Activated CD4-positive, alpha-beta T cell treated with anti-CD3 and anti-CD28 coated beads, Interleukin-2, amount 50 U/mL, for 16 hours (primary cell): Measurements from ENCODE around the gene MLYCD.

ENCODE experiments used
- DNase-seq: peaks from one replicate; pipeline ENCODE4 v3.0.0-alpha.2; 2020

Gene MLYCD

DNA sequence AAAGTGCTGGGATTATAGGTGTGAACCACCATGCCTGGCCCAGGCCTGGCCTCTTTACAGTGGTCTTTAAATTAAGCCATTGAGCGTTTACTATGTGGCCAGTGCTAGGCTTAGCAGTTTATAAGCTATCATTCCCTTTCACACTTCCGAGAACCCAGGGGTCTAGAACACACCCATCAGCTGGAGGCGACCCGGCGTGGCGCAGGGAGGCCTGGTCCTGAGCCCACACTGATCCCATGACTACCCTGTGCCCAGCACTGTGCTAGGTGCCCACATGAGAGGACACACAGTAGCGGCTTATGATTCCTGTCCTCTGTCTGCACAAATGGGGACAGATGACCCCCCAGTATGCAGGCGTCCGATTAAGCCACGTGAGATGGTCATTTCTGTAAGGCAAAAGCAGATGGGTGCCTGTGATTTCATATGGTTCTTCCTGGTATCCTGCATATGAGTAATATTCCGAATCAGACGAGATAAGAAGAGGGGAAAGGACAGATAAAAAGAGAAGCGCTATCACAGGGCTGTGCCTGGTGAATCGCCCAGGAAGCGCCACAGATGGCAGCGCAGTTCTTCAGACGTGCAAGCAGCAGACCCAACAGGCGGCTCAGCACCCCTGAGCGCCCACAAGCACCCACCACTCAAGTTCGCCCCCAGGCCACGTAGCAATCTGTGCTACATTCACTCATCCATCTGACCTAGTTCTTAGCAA, 59.4 kb downstream of the MLYCD start:
- no peak for DNase-seq

DNA sequence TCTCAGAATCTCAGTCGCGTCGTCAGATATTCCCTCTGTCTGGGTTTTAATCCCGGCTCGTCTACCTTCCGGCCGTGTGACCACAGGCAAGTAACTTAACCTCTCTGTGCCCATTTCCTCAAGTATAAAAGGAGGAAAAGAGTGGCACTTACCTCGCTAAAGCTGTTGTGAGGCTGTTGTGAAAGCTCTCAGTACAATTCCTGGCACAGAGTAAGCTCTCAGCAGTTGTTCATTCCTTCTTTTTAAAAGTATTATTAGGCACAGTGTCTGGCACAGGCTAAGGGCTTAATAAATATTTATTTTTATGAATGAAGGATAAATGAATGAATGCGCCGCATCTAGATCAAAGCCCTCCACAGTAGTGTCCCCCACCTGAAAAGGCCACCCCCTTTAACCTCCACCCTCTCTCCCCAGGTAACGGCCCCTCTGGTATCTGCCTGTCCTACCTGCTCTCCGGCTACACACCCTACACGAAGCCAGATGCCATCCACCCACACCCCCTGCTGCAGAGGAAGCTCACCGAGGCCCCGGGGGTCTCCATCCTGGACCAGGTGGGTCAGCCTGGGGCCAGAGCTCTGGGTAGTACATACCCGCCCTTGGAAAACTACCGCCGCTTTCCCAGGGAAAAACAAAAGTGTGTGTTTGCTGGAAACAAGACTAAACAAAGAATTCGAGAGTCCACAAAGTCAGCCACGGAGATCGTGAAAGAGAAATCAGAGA, 60.1 kb downstream of the MLYCD start:
- DNase-seq: no peak

DNA sequence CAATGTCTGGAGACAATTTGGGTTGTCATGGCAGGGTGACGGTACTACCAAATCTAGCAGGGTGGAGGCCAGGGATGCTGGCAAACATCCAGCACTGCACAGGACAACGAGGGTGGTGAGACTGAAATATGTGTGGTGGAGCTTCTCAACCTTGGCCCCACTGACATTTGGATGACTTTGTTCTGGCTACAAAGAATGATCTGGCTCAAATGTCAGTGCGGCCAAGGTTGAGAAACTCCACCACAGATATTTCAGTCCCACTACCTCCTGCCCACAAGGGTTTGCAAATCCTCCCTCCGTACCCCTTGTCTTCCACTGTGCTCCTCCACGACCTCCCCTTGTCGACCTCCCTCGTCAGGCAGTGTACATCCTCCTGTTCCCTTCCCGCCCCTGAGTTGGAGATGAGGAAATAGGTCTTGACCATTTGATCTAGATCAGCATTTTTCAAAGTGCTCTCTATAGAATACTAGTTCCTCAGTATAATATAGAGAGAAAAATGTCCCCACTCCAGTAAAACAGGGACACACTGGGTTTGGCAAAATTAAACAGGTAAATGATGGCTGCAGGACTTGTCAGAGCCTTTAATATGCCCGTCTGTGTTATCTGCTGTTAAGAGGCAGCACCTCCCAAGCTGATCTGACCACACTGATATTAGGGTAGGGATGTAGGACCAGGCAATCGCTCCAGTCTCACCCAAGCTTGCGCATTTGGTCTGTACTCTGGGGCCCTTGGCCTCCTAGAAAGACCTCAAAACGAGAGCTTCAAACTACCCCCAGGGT, 60.9 kb downstream of the MLYCD start:
- no peak for DNase-seq

DNA sequence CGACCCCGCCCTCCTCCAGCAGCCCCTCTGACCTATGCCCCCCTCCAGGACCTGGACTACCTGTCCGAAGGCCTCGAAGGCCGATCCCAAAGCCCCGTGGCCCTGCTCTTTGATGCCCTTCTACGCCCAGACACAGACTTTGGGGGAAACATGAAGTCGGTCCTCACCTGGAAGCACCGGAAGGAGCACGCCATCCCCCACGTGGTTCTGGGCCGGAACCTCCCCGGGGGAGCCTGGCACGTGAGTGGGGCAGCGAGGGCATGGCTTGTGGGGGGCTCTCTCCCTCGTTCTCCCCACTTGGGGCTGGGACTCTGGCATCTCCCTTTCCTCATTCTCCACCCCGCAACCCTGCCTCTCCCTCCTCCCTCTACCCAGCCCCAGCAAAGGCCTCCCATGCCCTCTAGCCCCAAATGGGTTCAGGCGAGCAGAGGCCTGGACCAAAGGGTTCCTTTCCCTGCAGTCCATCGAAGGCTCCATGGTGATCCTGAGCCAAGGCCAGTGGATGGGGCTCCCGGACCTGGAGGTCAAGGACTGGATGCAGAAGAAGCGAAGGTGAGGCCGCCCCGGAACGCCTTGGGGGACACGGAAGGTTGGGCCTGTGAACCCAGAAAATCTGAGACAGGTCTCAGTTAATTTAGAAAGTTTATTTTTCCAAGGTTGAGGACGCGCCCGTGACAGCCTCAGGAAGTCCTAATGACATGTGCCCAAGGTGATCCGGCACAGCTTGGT, 61.8 kb downstream of the MLYCD start:
- no peak for DNase-seq

DNA sequence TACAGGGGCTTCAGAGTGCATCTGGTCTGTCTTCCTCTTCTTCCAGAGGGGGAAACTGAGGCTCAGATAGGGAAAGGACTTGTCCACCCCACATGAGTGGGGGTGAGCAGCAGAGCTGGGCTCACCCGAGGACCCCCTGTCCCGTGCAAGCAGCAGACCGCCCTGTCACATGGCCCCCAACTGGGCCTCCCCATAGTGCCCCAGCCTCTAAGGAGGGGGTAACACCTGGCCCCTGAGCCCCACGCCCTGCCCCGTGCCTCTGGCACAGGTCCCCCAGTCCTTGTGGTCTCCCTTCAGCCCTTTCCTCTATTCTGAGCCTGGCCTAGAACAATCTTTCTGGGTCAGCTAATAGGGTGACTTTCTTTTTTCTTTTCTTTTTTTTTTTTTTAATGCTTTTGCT, 62.7 kb downstream of the MLYCD start:
- DNase-seq: no peak

DNA sequence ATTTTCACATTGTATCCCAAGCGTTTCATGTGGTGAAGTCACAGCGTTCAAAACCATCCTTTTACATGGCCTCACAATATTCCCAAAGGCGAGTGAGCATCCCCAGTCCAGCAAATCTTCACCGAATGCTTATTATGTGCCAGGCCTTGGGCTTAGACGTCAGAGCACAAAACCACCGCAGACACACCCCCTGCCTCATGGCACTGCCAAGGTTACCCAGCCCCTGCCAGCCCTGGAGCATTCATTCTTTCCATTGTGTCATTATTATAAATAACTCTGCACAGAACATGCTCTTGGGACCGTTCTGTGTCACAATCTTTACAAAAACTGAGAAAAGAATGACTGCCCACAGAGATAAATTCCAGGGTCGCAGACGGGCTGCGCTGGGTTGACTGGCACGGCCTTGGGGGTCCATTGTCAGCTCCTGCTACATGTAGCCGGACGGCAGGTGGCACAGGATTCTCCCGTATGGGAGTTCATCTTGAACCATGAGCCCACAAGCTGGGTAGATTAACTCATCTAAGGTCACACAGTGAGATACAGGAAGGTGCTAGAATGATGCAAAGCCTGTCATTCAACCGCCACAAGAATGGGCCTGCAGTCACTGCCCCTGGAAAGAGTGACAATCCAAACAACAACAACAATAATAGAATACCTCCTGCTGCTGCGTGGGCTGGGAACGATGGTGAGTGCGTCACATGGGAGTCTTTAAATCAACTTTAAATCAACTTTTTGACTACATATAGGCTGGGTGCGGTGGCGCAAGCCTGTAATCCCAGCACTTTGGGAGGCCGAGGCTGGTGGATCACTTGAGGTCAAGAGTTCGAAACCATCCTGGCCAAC, 64.6 kb downstream of the MLYCD start:
- no peak for DNase-seq

DNA sequence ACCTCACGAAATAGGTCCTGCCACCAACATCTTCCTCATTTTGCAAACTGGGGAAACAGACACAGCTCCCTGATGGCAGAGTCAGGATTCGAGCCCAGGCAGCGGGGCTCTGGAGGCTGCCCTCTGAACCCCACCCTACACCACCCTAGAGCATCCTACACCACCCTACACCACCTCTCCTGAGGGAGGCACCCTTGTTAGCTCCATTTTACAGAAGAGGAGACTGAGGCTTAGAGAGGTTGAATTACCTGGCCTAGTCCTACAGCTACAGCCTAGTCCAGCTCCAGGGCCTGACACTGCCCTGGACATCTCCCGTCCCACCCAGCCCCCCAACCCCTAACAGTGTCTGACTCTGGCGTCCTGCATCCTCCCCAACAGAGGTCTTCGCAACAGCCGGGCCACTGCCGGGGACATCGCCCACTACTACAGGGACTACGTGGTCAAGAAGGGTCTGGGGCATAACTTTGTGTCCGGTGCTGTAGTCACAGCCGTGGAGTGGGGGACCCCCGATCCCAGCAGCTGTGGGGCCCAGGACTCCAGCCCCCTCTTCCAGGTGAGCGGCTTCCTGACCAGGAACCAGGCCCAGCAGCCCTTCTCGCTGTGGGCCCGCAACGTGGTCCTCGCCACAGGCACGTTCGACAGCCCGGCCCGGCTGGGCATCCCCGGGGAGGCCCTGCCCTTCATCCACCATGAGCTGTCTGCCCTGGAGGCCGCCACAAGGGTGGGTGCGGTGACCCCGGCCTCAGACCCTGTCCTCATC, 65.9 kb downstream of the MLYCD start:
- DNase-seq: no peak

DNA sequence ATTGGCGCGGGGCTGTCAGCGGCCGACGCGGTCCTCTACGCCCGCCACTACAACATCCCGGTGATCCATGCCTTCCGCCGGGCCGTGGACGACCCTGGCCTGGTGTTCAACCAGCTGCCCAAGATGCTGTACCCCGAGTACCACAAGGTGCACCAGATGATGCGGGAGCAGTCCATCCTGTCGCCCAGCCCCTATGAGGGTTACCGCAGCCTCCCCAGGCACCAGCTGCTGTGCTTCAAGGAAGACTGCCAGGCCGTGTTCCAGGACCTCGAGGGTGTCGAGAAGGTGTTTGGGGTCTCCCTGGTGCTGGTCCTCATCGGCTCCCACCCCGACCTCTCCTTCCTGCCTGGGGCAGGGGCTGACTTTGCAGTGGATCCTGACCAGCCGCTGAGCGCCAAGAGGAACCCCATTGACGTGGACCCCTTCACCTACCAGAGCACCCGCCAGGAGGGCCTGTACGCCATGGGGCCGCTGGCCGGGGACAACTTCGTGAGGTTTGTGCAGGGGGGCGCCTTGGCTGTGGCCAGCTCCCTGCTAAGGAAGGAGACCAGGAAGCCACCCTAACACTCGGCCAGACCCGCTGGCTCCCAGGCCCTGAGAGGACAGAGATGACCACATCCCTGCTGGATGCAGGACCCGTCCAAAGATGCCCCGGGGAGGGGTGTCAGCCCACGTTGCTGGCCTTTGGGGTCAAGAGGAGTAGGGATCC, 66.7 kb downstream of the MLYCD start:
- no peak for DNase-seq

DNA sequence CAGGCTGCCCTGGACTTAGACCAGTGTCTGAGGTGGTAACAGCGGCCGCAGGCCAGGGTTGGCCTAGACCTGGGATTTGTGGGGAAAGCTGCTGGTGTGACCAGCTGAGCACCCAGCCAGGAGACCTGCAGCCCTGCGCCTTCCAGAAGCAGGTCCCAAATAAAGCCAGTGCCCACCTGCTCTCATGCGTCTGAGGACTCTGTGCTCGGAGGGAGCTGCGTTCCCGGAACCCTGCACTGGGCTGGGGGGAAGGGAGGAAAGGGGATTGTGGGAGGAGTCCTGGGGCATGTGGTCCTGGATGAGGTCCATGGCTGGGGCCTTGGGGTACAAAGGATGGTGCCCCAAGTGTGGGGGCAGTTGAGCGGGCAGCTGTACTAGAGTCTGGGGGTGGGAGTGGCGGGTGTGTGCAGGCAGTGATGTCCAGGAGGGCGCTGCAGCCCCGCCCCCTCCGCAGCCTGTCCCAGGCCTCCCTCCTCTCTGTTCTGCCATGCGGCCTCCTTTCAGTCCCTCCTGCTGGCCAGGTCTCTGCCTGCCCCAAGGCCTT, 67.3 kb downstream of the MLYCD start:
- DNase-seq: no peak

DNA sequence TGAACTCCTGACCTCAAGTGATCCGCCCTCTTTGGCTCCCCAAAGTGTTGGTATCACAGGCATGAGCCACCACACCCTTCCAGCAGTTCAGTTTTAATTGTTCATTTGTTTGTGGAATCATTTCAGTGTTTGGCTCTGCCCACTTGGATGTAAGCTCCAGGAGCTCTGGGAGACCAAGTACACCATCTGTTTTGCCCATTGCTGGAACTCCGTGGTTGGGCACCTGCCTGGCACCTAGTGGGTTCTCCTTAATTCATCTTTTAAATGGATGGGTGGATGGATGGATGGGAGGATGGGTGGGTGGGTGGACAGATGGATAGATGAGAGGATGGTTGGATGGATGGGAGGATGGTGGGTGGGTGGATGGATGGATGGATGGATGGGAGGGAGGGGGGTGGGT, 68.2 kb downstream of the MLYCD start:
- DNase-seq: no peak

DNA sequence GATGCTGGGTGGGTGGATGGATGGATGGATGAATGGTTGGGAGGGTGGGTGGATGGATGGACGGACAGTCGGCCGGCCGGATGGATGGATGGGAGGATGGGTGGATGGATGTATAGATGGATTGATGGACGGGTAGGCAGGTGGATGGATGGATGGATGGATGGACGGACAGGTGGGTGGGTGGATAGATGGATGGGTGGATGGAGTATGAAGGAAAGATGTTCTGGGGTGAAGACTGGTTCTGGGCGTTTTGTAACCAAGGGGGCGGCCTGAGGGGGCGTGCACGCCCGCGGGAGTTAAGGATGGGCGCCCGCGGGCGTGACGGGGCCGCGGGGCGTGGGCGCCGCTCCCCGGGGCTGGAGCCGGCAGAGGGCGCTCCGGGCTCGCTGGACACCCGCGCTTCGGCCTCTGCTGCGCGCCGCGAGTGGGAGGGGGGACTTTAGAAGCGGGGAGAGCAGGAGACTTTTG, 69.0 kb downstream of the MLYCD start, which contains the start of gene NECAB2:
Gene NECAB2 (plus strand): TSS at position 407 of the 468 bp plus-strand sequence. CDS start 405 bp downstream, outside the sequence.
- no peak for DNase-seq

DNA sequence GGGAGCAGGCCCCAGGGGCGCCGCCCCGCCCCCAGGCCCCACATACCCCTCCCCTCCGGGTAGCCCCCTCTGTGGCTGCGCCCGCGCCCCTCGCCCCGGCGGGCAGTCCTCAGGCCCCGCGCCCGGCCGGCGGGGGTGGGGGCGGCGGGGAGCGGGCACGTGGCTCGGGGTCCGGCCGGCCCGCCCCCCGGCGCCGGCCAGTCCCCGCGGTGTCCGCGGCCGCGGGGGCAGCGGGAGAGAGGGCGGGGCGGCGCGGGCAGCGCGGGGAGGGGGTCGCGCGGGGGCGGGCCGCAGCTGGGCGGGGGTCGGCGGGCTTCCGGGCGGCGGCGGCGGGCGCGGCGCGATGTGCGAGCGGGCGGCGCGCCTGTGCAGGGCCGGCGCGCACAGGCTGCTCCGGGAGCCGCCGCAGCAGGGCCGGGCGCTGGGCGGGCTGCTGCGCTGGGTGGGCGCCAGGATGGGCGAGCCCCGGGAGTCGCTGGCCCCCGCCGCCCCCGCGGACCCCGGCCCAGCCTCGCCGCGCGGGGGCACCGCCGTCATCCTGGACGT, 69.5 kb downstream of the MLYCD start:
- DNase-seq: no peak

DNA sequence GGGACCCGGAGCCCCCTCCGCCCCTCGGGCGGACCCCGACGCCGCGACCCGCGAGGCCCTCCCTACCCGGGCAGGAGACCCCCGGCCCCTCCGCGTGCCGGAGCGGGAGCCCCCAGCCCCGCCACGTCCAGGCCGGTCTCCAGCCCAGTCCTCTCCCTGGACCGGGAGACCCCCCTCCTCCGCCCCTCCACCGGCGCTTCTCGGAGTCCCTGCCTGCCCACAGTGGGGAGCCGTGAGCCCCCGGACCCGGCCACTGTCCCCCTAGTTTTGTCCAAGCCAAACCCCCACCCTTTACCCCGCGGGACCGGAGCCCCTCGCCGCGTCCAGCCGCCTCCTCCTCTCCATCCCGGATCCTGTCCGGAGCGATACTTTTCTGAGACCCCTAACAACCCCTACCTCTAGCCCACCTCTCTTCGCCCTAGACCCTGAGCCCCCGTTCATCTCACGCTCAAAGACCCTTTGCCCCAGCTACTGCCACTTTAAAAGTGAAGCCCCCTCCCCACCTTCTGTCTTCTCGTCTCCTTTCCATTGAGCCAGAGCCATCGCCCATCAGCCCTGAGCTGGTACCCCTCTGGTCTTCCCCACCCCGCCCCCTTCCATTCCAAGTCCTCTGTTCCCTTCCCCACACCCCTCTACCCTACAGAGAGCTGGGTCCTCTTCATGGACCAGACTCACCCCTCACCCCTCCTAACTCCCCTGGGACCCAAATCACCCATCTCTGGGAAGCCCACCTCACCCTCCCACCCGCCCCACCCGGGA, 70.2 kb downstream of the MLYCD start:
- no peak for DNase-seq

DNA sequence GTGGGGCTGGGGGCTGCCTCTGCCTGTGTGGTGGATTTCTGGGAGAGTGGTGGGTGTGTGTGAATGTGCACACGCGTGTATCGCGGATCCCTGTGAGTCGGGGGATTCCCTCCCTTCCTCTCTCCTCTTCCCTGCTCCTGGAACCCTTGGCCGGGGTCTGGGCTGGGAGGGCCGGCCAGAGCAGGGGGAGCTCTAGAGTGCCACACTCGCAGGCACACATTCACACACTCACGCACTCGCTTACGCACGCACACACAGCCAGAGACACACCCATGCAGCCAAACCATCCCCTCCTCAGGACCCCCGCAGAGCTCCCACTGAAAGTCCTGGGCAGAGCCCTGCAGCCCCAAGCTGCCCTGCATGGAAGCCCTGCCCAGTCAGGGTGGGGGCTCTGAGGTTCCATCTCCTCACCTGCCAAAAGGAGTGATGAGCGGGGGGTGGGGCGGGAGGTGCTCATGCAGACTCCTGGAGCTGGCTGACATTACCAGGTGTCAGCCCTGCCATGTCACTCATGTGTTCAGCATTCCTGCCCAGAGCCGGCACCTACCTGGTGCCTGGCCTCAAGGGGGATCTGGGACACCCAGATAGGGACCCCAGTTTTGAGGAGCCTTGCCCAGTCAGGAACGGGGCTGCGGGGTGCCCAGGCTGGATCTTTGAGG, 71.0 kb downstream of the MLYCD start:
- no peak for DNase-seq

DNA sequence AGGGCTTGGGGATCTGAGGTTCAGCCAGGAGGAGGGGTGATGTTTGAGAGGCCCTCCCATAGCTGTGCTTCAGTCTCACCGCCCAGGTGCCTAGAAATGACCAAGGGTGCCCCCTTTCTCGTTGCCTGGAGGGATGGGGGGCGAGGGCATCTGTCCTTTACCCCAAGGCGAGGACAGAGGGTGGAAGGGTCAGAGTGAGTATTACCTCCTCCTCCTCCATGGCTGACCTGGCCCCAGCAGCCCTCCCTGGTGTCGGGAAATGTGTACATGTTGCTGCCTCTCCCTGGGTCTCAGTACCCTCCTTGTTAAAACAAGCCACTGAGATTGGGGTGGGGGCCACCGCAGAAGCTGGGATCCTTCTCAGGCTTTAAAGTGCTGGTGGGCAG, 71.5 kb downstream of the MLYCD start:
- no peak for DNase-seq

DNA sequence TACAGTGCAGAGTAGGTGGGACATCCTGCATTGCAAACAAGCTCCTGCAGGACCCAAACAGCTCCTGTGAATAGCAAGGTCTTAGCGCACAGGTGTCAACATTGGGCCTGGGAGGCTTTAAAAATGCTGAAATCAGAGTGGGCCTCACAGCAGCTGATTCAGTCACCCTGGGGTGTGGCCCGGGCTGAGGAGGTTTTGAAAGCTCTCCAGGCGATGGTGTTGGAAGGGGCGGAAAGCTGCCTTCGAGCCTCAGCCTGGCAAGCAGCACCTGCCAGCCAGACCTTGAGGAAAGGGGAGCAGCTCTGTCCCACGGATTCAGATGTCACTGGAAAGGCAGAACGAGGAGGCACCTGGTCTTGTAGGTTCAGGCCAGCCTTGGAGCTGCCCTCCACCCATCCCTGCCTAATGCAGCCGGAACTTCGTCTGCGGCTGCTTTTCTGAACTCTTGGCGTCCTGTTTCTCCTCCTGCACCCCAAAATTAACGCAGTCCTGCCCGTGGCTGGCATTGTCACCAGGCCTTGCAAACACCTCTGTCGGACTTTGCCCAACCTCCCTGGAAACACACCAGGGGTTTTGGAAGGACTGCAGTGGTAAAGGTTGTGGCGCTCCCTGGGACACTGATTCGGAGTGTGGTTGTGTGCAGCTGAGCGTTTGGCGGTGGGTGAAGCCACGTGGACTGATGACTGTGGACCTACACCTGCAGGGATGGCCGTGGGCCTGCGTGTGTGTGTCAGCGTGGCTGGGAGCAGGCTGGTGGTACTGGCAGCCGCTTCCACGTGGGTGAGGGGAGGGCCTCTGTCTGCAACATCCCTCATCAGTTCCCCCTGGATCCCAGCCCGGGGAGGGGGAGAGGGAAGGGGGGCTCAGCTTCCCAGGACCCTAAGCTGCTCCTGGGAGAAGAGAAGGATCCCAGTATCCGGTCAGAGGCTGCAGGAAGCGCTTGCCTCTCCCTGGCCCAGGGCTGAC, 72.5 kb downstream of the MLYCD start:
- DNase-seq: no peak

DNA sequence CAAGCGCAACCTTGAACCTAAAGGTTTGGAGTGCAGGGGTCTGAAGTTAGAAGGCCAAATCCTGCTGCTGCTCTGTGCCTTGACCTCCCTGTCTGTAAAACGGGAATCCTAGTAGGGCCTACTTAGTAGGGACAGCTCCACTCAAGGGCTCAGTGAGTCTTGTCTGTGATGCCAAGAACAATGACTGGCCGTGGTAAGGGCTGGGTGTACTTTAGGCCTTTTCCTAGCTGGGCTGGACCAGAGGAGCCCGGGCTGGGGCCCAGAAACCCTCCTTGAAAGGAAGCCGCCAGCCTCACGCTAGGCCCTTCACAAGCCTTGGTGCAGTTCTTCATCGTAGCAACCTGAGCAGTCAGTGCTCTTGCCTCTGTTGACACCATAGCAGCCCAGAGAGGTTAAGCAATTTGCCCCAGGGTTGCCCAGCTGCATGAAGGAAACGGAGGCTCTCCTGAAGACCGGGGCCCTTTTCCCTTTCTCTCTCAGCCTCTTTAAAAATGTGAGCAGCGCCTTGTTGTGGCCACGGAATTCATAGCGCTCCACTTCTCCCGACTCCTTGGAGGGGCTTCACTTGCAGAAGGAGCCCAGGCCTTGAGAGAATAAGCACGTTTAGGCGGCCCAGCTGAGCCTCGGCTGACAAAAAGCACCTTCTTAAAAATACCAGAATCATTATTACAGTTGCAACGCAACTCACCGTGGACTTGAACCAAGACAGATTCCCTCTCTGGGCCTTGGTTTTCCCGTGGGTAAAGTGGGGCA, 73.5 kb downstream of the MLYCD start:
- DNase-seq: no peak
